SHP77 (cell line): Measurements from ENCODE around the gene RSBN1L.
A peak's percentile ranks its signal among the peaks of the same experiment; 100 is the strongest.

Source experiments
- DNase-seq, 2 experiments: peaks; one replicate each; lab custom pipeline; 2025; lab: John Stamatoyannopoulos, UW

The RSBN1L gene

DNA sequence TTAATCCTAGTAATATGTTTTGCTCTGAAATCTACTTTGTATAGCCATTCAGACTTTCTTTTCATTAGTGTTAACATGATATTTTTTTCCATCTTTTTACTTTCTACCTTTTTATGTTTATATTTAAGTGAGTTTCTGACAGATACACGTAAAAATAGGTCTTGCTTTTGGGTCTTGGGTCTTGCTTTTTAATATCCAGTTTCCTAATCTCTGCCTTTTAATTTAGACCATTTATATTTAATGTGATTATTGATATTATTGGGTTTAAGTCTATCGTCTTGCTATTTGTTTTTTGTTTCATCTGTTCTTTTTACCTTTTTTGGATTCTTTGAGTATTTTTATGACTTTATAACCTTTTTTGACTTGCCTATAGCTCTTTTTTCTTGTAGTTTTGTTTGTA, 110.2 kb downstream of the RSBN1L start:
- DNase-seq, result no peak

DNA sequence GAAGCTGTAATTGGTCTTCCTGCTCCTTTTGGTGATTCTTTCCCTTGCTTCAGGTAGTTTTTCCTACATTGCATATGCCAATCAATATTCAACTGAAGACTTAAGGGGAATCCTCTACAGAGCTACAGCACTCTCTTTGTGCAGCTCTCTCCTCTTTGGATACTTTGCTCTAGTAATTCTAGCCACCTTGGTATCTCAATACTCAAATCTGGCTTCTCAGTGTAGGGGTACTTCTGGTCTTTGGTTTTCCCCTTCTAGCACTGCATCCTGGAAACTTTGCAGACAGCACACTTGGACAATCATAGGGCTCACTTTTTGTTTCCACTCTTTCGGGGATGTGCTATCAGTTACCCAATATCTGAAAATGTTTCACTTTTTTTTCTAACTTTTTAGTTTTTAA, 112.3 kb downstream of the RSBN1L start:
- DNase-seq, result no peak

DNA sequence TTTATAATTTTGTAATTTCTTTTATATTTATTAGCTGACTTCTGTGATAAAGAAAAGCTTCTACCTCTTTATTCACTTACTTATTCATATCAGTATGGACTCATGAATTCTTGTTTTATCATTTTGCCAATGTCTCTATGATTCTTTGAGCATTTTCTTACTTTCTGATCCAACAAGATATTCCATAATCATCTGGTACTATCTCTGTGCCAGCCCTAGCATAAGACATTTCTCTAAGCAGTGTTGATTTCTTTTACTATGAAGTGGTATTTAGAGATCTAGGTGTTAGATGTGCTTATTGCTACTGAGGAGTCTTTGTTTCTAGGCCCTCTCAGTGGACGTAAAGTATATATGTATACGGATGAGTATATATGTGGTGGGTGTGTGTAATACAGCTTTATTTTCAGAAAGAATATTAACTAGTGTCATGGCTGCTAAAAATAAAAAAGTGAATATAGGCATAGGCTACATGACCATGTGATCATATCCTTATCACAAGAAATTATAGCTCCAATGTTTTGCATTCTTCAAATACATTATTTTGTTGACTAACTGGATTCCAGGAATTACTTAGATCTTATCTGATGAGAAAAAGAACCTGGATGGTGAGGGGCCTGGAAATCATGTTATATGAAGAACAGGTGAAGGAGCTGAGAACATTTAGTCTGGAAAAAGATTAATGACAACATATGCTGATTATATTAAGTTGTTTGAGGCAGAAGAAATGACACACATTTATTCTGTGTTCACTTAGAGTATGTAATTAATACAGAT, 115.4 kb downstream of the RSBN1L start:
- DNase-seq, result no peak

DNA sequence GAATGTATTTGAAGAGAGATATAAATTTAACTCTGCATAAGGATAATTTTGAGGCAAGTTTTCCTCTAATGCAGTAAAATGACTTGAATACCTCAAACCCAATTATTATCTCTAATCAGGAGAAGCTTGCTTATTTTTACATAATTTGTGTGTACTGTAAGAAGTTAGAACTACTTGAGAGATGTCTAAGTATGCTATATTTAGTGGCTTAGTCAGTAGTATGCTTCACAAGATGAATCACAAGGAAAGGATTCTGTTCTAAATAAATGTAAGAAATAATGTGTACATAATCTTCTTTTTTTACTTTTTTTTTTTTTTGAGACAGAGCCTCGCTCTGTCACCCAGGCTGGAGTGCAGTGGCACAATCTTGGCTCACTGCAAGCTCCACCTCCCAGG, 116.0 kb downstream of the RSBN1L start:
- DNase-seq, result no peak

DNA sequence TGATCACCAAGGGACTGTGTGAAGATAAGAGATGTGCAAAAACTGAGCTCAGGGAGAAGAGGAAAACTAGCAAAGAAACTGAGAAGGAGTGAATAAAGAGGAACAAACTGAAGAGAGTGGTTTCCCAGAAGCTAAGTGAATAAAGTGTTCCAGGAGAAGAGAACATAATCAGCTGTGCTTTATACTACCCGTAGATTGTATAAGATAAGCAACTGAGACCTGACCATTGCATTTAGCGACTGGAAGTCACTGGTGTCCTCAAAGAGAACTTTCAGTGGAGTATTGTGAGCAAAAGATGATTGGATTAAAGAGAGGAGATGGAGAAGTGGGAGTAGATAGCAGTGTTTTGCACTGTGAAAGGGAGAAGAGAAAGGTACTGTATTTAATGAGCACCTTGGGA, 116.9 kb downstream of the RSBN1L start:
- DNase-seq, result no peak

DNA sequence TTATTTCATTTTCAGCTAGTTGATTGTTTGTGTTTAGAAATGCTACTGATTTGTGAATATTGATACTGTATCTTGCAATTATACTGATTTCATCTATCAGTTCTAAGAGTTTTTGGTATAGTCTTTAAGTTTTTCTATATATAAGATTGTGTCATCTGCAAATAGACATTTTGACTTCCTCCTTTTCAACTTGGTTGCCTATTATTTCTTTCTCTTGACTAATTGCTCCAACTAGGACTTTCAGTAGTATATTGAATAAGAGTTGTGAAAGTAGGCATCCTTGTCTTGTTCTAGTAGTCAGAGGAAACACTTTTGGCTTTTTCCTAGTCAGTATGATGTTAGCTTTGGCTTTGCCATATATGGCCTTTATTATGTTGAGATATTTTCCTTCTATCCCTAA, 122.8 kb downstream of the RSBN1L start:
- DNase-seq, result no peak

DNA sequence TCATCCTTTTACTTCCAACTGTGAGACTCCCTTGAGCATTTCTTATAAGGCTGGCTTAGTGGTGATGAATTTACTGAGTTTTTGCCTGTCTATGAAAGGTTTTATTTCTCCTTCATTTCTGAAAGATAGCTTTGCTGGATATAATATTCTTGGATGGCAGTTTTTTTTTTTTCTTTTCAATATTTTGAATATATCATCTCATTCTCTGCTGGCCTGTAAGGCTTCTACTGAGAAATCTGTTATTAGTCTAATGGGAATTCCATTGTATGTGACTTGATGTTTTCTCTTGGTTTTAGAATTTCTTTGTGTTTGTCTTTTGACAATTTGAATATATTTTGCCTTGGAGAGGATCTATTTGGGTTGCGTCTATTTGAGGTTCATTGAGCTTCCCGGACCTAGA, 124.7 kb downstream of the RSBN1L start:
- DNase-seq, result no peak

DNA sequence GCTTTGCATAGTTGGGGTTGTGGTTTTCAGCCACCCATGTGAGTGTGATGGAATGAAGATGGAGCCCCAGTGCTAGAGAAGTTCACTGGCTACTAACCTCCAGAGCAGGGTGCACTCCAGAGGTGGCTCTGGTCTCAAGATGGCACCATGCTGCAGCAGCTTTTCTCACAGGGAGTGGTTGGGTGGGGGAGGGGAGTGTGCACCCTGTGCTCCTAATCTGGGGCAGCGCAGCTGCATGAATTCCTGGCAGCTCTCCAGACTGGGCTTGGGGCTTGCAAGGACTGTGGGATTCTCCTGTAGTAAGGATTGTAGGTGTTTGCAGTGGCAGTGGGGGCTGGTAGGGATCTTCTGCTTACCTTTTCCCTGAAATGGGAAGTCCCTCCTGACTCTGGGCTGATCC, 126.0 kb downstream of the RSBN1L start:
- DNase-seq, result peak; percentile 48 to 64

DNA sequence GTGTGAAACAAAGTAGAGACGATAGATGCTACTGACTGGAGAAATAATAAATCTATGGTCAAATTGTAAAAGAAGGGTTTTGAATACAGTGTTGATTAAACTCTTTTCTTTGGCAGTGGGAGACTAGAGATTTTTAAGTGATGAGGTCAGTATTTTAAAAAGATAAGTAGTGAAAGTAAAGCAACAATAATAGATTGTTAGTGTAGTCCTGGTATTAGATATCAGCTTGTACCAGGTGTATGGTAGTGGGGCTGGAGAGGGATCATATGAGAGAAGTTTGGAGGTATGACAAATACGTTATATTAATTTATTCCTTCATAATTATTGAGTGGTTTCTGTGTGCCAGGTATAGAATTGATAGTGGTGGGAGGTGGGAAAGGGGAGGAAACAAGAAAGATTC, 127.5 kb downstream of the RSBN1L start:
- DNase-seq, result no peak

DNA sequence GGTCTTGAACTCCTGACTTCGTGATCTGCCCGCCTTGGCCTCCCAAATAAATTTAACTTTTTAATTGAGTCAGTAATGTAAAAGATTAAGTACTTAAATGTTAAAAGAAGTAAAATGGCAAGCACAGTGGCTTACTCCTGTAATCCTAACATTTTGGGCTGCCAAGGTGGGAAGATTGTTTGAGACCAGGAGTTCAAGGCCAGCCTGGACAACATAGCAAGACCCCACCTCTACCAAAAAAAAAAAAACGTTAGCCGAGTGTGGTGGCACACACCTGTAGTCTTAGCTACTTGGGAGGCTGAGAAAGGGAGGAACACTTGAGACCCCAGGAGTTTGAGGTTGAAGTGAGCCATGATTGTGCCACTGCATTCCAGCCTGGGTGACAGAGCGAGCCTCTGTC, 128.4 kb downstream of the RSBN1L start:
- DNase-seq, result no peak

DNA sequence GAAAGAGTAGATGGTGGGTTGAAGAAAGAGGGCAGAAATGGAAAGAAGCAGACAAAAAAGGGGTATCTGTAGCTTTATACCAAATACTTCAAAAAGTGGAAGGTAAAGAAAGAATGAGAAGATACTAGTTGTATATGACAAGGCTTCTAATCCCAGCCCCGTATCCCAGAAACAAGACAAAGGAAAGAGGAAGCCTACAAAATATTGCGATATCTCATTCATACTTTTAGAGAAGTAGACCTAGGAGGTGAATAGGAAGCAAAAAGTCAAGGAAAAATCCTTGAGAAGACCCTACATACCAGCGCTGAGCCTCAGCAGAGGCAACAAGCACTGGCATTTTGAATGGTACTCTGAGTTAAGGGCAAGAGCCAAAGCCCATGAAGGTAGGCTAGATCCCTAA, 128.9 kb downstream of the RSBN1L start:
- no peak for DNase-seq

DNA sequence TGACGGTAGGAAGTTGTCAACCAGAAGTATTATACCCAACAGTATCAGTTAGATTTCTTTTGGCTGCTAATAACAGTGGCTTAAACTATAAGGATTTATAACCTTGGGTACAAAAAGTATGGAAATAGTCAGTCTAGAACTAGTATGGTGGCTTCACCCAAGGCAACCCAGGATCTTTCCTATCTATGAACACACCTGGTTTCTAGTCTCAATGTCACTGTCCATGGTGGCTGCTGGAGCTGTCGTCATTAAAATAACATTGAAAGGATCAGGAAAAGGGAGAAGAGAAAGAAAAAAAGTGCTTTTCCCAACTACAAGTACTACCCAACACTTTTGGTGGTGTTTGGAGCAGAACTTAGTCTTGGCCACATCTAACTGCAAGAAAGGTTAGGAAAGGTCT, 130.0 kb downstream of the RSBN1L start:
- no peak for DNase-seq

DNA sequence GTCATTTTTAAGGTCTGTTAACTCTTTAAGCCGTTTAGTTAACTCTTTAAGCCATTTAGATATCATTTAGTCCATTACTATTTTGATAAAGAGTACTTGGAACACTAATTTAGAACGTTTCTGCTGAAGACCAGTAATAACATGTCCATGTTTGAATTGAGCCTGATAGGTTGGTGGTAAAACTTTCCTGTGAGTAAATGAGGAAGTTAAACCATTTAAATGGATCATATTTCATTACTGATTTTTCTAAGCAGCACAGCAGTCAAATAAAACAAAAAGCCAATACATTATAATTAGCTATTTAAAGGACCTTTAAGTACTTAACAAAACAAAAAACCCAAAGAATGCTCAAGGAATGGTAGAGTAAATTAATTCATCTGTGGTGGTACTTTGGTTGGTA, 131.7 kb downstream of the RSBN1L start:
- DNase-seq, result no peak

DNA sequence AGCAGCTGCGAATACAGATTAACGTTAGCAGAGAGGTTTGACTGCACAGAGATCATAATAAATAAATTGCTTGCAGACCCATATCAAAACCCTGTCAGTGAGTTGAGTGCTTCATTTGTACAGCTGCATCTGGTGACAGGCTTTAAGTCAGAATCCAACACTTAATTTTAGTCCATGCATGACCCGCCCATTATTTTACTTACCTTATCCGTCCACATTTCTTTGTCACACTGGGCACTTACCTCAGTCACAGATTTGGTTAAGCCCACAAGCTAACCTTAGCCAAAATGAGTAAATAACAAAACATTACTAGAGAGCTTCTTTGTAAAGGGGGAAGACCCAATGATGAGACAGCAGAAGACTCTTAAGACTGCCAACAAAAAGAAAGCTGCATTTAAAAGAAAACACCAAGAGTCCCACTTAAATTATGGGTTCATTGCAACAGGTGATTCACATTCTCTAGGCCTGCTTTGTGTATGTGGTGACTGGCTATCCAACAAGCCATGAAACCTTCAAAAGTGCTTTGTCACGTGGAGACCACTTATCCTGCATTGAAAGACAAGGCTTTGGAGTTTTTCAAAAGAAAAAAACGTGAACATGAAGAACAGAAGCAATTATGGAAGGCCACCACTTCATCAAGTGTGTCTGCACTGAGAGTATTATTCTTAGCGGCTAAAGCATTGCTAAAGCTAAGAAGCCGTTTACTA, 134.5 kb downstream of the RSBN1L start:
- peak in 1 of 2 experiments; percentile 91 for DNase-seq

DNA sequence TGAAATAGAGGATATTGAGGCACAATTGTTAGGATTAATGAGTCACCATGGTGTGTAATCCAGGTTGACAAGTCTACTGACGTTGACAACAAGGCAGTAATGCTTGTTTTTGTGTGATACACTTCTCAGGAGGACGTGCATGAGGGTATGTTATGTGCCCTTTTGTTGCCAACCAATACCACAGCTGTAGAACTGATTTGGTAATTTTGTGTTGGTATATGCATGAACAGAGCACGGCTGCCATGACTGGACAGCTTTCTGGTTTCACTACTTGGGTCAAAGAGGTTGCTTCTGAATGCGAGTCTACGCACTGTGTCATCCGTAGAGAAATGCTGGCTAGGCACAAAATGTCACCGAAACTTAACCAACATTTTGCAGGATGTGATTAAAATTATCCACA, 135.2 kb downstream of the RSBN1L start:
- DNase-seq, result no peak

DNA sequence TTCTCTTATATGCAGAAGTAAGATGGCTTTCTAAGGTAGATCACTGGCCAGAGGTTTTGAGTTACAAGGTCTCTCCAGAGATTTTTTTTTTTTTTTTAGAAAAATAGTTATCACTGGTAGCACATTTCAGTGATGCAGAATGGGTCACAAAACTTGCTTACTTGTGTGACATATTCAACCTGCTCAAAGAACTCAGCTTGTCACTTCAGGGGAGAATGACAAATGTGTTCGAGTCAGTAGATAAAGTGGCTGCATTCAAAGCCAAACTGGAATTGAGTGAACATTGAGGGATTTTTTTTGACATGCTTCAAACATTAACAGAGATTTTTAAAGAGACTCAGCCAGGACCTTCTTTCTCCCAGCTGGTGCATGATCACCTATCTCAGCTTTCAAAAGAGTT, 135.7 kb downstream of the RSBN1L start:
- DNase-seq, result no peak
